Cardiac fibroblast (primary cell): ENCODE measurements around the gene ZBTB17.

Experiments used
- DNase-seq, 2 donors: peaks; one replicate each; pipeline versions ENCODE4 v3.0.0 to v3.0.0-alpha.2; 2010; ENCODE audit warnings: low read depth in 2 of 2
- H3K4me3 ChIP-seq, 2 donors: replicated peaks in 1 of 2; 1 replicate in 1 of 2; 2 replicates in 1 of 2; pipeline ENCODE4 v1.5.1; 2011; ENCODE audit warnings: low read depth in 2 of 2, low read length in 2 of 2, mild to moderate bottlenecking in 2 of 2, moderate library complexity in 1 of 2
- CTCF ChIP-seq: IDR thresholded peaks from one replicate; pipeline ENCODE4 v1.5.1; 2011; ENCODE audit warnings: low read depth, mild to moderate bottlenecking, low read length, inconsistent platforms

The ZBTB17 gene

GRCh38 chr1:15963968-15964648 lies 11.8 kb downstream of the ZBTB17 start:
- DNase-seq = no peak
- no peak for TF ChIP-seq CTCF
- H3K4me3 ChIP-seq = no peak overlapping the region

GRCh38 chr1:15963363-15963967 lies 12.4 kb downstream of the ZBTB17 start:
- no peak for DNase-seq
- no peak for TF ChIP-seq CTCF
- H3K4me3 ChIP-seq = no peak overlapping the region

- no peak for TF ChIP-seq CTCF
- H3K4me3 ChIP-seq = no peak overlapping the region
- DNase-seq = no peak
Observed at GRCh38 chr1:15962671-15963362, 13.1 kb downstream of the ZBTB17 start.

- no peak overlapping the region for H3K4me3 ChIP-seq
- TF ChIP-seq CTCF = no peak
- no peak for DNase-seq
Observed at GRCh38 chr1:15962176-15962575, 13.7 kb downstream of the ZBTB17 start.

GRCh38 chr1:15961492-15961891 lies 14.4 kb downstream of the ZBTB17 start:
- no peak for TF ChIP-seq CTCF
- H3K4me3 ChIP-seq = no peak overlapping the region
- DNase-seq = no peak

- H3K4me3 ChIP-seq = no peak overlapping the region
- DNase-seq = no peak
- no peak for TF ChIP-seq CTCF
Observed at GRCh38 chr1:15960808-15961207, 15.1 kb downstream of the ZBTB17 start.
